Stimulated activated effector memory CD8-positive, alpha-beta T cell treated with anti-CD3 and anti-CD28 coated beads, Interleukin-12 subunit alpha, Interleukin-12 subunit beta, amount 100 ng/mL, for 72 hours (primary cell): ENCODE data around the gene ZNF804A.

Experiments
- ATAC-seq: fragments of 150-1000 bp; cut with Tn5 transposase; 2 replicates; pipeline ENCODE4 v1.10.0; 2021
- DNase-seq, 2 donors: peaks; one replicate each; pipeline ENCODE4 v3.0.0; 2021 to 2022; ENCODE audit warnings: low spot score in 2 of 2
- H3K27ac Mint-ChIP-seq: one replicate; pipeline ENCODE4 v1.8.0; 2022; ENCODE audit warnings: mild to moderate bottlenecking, mixed read lengths
- H3K36me3 Mint-ChIP-seq: one replicate; pipeline ENCODE4 v1.8.0; 2022; ENCODE audit warnings: mild to moderate bottlenecking, mixed read lengths
- H3K4me1 Mint-ChIP-seq: one replicate; pipeline ENCODE4 v1.8.0; 2022; ENCODE audit warnings: mixed read lengths
- H3K4me3 Mint-ChIP-seq: one replicate; pipeline ENCODE4 v1.8.0; 2022; ENCODE audit warnings: mild to moderate bottlenecking, mixed read lengths
- H3K9me3 Mint-ChIP-seq: one replicate; pipeline ENCODE4 v1.8.0; 2022; ENCODE audit warnings: mixed read lengths

ZNF804A gene

DNA sequence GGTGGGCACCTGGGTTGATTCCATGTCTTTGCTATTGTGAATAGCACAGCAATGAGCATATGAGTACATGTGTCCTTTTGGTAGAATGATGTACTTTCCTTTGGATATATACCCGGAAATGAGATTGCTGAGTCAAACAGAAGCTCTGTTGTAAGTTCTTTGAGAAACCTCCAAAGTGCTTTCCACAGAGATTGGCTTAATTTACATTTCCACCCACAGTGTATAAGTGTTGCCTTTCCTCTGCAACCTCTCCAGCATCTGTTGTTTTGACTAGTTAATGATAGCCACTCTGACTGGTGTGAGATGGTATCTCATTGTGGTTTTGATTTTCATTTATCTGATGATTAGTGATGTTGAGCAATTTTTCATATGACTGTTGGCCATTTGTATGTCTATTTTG is 194.8 kb downstream of the ZNF804A start:
- Mint-ChIP-seq H3K27ac (no peak overlapping the region), H3K4me3 (no peak overlapping the region), H3K4me1 (no peaks in the 10 kb centered on the region), H3K9me3 (peaks cover 21% of the 10 kb centered on the region), H3K36me3 (no peaks in the 10 kb centered on the region)
- DNase-seq = no peak
- ATAC-seq = no peak

DNA sequence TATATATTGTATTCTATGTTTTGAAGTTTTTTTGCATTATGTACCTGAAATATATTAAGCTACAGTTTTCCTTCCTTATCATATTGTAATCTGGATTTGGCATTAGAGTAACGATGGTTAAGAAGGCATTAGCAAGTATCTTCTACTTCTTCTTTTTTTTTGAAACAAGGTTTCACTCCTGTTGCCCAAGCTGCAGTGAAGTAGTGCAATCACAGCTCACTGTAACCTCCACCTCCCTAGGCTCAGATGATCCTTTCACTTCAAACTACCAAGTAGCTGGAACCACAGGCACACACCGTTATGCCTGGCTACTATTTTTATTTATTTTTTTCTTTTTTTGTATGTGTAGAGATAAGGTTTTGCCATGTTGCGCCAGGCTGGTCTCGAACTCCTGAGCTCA is 201.1 kb downstream of the ZNF804A start:
- H3K27ac Mint-ChIP-seq = no peak overlapping the region
- H3K36me3 Mint-ChIP-seq = no peaks in the 10 kb centered on the region
- H3K4me3 Mint-ChIP-seq = no peak overlapping the region
- no peak for DNase-seq
- no peak for ATAC-seq
- H3K4me1 Mint-ChIP-seq = no peaks in the 10 kb centered on the region
- peaks cover 18% of the 10 kb centered on the region for H3K9me3 Mint-ChIP-seq

DNA sequence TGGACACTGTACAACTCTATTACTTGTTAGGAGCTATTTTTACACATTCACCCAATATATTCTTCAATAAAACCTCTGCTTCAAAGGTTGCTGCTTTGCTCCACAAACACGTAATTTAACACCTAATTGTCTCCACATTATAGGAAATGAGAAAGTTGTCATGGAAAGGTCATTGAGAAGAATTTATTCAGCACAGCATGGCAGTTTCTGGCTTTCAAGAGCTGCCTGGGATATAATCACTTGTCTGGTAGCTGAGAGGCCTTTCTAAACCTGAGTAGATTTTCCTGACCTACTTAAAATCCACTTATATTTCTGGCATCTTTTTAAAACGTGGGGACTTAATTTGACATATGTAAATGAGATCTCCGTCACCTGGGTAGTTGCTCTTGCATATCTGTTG is 216.1 kb downstream of the ZNF804A start:
- no peak overlapping the region for H3K27ac Mint-ChIP-seq
- H3K4me1 Mint-ChIP-seq = no peaks in the 10 kb centered on the region
- no peak for DNase-seq
- H3K9me3 Mint-ChIP-seq = peaks cover 29% of the 10 kb centered on the region
- H3K36me3 Mint-ChIP-seq = no peaks in the 10 kb centered on the region
- H3K4me3 Mint-ChIP-seq = no peak overlapping the region
- ATAC-seq = no peak

DNA sequence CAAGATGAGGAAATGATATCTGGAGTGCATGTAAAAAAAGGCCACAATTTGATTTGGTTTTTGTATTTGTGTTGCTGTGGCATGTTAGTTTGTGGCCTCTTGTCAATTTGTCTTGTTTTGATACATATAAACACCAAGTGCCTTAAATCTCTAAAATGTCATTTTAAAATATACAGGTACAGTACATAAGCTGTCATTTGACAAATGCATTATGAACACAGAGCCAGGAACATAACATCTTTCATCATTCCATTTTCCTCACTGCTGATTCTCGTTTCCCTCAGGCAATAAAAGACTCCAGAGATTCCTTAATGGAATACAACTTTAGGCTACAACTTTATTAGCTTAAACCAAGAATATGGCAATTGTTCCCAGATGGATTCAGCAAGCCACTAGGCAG is 217.5 kb downstream of the ZNF804A start:
- H3K4me3 Mint-ChIP-seq = no peak overlapping the region
- no peaks in the 10 kb centered on the region for H3K36me3 Mint-ChIP-seq
- ATAC-seq (no peak), DNase-seq (no peak)
- H3K4me1 Mint-ChIP-seq = no peaks in the 10 kb centered on the region
- H3K9me3 Mint-ChIP-seq = peaks cover 36% of the 10 kb centered on the region
- no peak overlapping the region for H3K27ac Mint-ChIP-seq

DNA sequence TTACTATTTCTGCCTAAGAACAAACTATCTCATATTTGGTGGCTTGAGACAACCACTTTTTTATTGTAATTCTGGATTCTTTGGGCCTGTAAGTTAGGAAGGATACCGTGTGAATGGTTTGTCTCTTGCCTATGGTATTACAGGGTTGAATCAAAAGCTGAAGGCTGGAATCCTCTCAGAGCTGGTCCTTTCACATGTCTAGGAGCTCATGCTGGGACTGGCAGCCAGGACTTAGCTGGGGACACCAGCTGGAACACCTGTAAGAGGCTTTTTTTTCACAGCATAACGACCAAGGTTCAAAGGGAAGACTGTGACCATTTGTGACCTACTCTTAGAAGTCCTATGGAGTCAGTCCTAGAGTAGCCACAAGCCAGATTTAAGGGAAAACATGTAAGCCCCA is 226.3 kb downstream of the ZNF804A start:
- peaks cover 13% of the 10 kb centered on the region for H3K9me3 Mint-ChIP-seq
- no peak for ATAC-seq
- no peaks in the 10 kb centered on the region for H3K36me3 Mint-ChIP-seq
- H3K4me1 Mint-ChIP-seq = no peaks in the 10 kb centered on the region
- H3K4me3 Mint-ChIP-seq = no peak overlapping the region
- no peak overlapping the region for H3K27ac Mint-ChIP-seq
- no peak for DNase-seq

DNA sequence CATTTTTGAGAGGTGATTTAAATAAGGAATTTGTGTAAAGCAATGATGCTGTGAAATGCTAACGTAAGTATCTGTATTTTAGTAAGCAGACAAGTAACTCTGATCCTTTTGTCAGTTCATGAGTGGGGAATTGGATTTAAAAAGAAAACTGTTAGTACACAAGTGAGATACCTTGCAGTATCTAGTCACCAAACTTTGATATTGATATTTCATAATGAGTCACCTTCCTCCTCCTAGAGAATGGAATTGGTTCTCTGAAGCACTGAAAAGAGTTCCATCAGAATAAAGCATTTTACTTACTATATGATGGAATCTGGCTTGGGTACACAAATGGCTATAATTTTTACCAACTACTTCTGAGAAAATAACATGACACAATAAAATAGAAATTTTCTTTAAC is 232.2 kb downstream of the ZNF804A start:
- H3K4me3 Mint-ChIP-seq = no peak overlapping the region
- H3K4me1 Mint-ChIP-seq = no peaks in the 10 kb centered on the region
- H3K27ac Mint-ChIP-seq = no peak overlapping the region
- ATAC-seq (no peak), DNase-seq (no peak)
- no peaks in the 10 kb centered on the region for H3K36me3 Mint-ChIP-seq
- H3K9me3 Mint-ChIP-seq = peaks cover 13% of the 10 kb centered on the region

DNA sequence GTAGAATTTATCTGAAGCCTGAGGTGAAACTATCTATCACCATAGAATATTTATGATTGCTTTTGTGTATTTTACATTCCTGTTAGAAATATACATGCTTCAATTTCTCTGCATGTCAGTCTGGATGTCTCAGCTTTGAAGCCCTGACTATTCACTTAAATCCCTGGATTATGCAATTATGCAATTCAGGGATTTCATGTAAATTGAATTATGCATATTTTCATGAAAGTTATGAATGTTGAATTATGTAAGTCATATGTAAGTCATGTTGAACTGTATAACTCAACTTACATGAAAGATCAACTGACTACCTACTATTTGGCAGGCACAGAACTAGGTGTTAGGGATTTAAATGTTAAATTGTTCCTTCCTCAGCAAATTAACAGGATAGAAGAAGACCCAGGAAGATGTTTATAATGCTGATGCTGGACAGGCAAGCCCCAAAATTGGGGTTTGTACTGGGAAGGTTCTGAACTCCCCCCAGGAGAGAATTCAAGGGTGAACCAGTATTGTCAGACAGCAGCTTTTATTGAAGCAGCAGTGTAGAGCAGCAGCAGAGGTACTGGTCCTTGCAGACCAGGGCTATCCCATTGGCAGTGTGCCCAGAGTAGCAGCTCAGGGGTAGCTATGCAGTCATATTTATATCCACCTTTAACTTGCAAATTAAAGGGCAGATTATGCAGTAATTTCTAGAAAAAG is 236.5 kb downstream of the ZNF804A start:
- Mint-ChIP-seq H3K4me3 (no peak overlapping the region), H3K4me1 (no peaks in the 10 kb centered on the region), H3K36me3 (no peaks in the 10 kb centered on the region), H3K27ac (no peak overlapping the region), H3K9me3 (peaks cover 14% of the 10 kb centered on the region)
- DNase-seq = no peak
- no peak for ATAC-seq

DNA sequence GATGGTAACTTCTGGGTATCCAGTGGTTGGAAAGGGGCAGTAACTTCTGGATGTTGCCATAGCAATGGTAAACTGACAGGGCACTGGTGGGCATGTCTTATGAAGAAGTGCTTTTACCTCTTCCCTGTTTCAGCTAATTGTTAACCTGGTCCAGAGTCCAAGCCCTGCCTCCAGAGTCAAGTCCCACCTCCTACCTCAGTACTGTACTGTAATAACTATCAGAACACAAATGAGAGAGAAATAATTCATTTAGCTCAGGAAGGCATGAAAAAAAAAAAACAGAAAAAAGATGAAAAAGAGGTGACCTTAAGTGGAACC is 237.0 kb downstream of the ZNF804A start:
- Mint-ChIP-seq H3K4me3 (no peak overlapping the region), H3K27ac (no peak overlapping the region), H3K9me3 (peaks cover 14% of the 10 kb centered on the region), H3K36me3 (no peaks in the 10 kb centered on the region), H3K4me1 (no peaks in the 10 kb centered on the region)
- ATAC-seq (no peak), DNase-seq (no peak)

DNA sequence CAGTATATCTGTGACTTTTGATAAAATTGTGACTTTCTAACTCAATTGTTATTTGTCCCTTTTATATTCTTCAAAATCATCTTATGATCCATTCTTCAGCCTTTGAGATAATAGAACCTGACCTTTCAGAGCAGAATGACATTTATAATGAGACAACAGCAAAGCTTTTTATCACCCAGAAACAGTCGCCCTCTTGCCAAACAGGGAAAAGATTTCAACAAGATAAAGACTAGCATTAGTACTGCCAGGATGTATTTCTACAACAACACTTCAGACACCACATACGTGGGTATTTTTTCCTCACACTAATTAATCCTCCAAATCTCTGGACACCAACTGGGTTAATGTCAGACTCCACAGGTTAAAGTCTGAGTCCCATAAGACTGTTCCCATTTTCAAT is 249.0 kb downstream of the ZNF804A start:
- no peak for DNase-seq

DNA sequence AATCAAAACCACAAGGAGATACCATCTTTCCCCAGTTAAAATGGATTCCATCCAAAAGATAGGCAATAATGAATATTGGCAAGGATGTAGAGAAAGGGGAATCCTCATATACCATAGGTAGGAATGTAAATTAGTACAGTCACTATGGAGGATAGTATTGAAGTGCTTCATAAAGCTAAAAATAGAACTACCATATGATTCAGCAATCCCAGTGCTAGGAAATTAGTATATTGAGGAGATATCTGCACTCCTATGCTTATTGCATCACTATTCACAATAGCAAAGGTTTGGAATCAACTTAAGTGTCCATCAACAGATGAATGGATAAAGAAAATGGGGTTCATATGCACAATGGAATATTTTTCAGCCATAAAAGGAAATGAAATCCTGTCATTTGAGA is 251.2 kb downstream of the ZNF804A start:
- Mint-ChIP-seq H3K4me1 (no peaks in the 10 kb centered on the region), H3K9me3 (peaks cover 17% of the 10 kb centered on the region), H3K36me3 (no peaks in the 10 kb centered on the region), H3K4me3 (no peak overlapping the region), H3K27ac (no peak overlapping the region)
- DNase-seq = no peak
- no peak for ATAC-seq

More for the DNA sequence above, 249.0 kb downstream of the ZNF804A start:
- no peak overlapping the region for H3K4me3 Mint-ChIP-seq
- no peaks in the 10 kb centered on the region for H3K4me1 Mint-ChIP-seq
- H3K27ac Mint-ChIP-seq = no peak overlapping the region
- no peaks in the 10 kb centered on the region for H3K36me3 Mint-ChIP-seq
- H3K9me3 Mint-ChIP-seq = peaks cover 22% of the 10 kb centered on the region
- ATAC-seq = no peak

DNA sequence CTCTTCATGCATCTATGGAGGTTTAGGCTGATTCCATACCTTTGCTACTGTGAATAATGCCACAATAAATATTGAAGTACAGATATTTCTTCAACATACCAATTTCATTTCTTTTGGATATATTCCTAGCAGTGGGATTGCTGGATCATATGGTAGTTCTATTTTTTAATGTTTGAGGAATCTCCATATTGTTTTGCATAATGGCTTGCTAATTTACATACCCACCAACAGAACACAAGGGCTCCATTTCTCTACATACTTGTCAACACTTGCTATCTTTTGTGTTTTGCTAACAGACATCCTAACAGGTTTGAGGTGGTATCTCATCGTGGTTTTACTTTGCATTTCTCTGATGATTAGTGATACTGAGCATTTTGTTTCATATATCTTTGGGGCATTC is 253.2 kb downstream of the ZNF804A start:
- H3K36me3 Mint-ChIP-seq = no peaks in the 10 kb centered on the region
- no peaks in the 10 kb centered on the region for H3K4me1 Mint-ChIP-seq
- DNase-seq (no peak), ATAC-seq (no peak)
- peaks cover 12% of the 10 kb centered on the region for H3K9me3 Mint-ChIP-seq
- H3K4me3 Mint-ChIP-seq = no peak overlapping the region
- no peak overlapping the region for H3K27ac Mint-ChIP-seq

DNA sequence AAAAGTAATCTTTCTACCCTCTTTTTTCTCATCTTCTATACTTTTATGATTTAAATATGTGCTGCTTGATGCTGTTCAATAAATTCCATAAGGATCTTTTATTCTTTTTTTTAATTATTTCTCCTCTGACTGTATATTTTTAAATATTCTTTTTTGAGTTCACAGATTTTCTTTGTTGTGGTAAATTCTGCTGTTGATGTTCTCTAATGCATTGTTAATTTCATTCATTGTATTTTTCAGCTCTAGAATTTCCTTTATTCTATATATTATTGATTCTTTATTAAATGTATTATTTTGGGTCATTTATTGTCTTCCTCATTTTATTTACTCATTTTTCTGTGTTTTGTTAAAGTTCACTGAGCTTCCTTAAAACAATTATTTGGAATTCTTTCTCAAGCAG is 260.9 kb downstream of the ZNF804A start:
- no peaks in the 10 kb centered on the region for H3K4me1 Mint-ChIP-seq
- no peak for ATAC-seq
- peaks cover 23% of the 10 kb centered on the region for H3K9me3 Mint-ChIP-seq
- no peak for DNase-seq
- H3K36me3 Mint-ChIP-seq = no peaks in the 10 kb centered on the region
- no peak overlapping the region for H3K4me3 Mint-ChIP-seq
- no peak overlapping the region for H3K27ac Mint-ChIP-seq

DNA sequence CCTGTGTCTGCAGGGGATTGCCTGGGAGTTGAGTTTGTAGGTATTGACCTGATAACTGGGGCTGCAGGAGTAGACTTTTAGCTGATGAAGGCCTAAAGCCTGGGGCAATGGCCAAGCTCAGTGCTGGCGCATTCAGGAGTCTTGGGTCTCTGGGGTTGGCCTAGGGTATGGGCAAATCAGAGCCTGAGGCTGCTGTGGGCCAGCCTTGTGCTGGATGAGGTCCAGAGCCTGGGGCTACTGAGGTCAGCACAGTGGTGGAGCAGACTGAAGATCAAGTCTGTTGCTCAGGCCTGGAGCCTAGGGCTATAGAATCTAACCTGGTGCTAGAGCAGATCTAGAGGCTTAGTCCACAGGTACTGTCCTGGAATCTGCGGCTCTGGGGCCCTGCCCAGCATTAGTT is 262.4 kb downstream of the ZNF804A start:
- no peak for DNase-seq
- ATAC-seq = no peak
- Mint-ChIP-seq H3K9me3 (peaks cover 23% of the 10 kb centered on the region), H3K4me1 (no peaks in the 10 kb centered on the region), H3K4me3 (no peak overlapping the region), H3K27ac (no peak overlapping the region), H3K36me3 (no peaks in the 10 kb centered on the region)

DNA sequence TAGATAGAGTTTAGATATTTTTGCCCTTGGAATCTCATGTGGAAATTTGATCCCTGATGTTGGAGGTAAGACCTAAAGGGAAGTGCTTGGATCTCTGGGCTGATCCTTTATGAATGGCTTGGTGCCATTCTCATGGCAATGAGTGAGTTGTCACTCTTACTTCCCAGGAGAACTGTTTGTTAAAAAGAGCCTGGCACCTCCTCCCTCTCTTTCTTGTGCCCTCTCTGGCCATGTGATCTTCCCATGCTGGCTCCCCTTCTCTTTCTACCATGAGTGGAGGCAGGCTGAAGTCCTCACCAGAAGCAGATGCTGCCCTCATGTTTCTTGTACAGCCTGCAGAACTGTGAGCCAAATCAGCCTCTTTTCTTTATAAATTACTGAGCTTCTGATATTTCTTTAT is 276.9 kb downstream of the ZNF804A start:
- no peak overlapping the region for H3K4me3 Mint-ChIP-seq
- H3K36me3 Mint-ChIP-seq = no peaks in the 10 kb centered on the region

DNA sequence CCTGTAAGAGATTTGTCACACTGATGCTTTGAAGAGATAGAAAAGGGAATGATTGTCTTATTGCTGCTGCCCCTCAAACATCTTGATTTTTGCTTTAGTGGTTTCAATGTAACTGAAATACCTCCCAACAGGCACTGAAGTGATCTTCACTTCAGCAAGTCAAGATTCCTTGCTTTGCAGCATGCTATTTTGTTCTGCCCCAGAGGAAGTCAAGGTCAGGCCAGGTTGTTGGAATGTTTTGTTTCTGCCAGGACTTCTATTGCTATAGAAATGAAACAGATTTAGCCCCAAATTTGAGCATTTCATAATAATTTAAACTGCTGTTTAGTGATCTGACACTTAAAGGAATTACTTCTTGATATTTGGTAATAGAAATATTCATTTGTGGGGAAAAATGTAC is 277.6 kb downstream of the ZNF804A start:
- ATAC-seq (no peak), DNase-seq (no peak)
- H3K36me3 Mint-ChIP-seq = no peaks in the 10 kb centered on the region

More for the DNA sequence above, 276.9 kb downstream of the ZNF804A start:
- Mint-ChIP-seq H3K4me1 (no peaks in the 10 kb centered on the region), H3K9me3 (peaks cover 10% of the 10 kb centered on the region), H3K27ac (no peak overlapping the region)
- DNase-seq (no peak), ATAC-seq (no peak)

DNA sequence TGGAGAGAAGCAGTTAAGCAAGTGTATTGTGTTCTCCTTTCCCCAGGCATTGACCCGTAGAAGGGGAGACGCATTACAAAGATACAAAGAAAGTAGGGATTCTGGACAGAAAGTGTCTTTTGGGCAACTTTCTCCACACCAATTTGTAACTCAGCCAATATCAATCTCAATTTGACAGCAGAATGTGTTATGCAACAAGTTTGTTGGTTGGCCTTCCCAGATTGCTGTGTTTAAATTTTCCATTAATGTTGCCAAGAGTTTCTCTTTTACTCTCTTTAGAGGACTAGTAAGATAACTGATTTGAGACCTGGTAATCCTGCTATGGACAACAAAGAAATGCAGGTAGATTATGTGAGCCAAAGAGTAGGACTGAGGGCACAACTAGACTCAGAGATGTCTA is 279.6 kb downstream of the ZNF804A start:
- ATAC-seq (no peak), DNase-seq (no peak)
- Mint-ChIP-seq H3K4me1 (no peaks in the 10 kb centered on the region), H3K9me3 (peaks cover 10% of the 10 kb centered on the region), H3K27ac (no peak overlapping the region), H3K36me3 (no peaks in the 10 kb centered on the region), H3K4me3 (no peak overlapping the region)

More for the DNA sequence above, 277.6 kb downstream of the ZNF804A start:
- H3K27ac Mint-ChIP-seq = no peak overlapping the region
- no peak overlapping the region for H3K4me3 Mint-ChIP-seq
- H3K4me1 Mint-ChIP-seq = no peaks in the 10 kb centered on the region
- H3K9me3 Mint-ChIP-seq = peaks cover 7% of the 10 kb centered on the region

DNA sequence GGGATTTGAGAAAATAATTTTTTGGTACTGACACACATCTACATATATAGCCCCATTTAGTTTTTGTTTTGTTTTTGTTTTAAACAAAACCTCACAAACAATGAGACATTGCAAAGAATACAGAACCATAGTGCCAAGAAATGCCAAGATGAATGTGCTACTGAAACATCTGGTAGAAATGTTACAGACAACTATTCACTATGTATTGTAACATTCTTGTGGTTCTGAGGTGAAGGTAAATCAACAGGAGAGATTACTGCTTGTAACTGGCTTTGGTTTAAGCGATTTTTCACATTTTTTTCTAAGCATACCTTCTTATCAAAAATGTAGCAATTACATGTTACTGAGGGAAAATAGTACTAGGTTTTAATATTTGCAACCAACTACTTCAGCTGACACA is 281.3 kb downstream of the ZNF804A start:
- H3K4me3 Mint-ChIP-seq = no peak overlapping the region

More for the DNA sequence above, 281.3 kb downstream of the ZNF804A start:
- Mint-ChIP-seq H3K4me1 (no peaks in the 10 kb centered on the region), H3K27ac (no peak overlapping the region), H3K9me3 (peaks cover 10% of the 10 kb centered on the region), H3K36me3 (no peaks in the 10 kb centered on the region)
- ATAC-seq = no peak
- no peak for DNase-seq
